ENCODE data around the gene FICD.
"Not testable (repeated sequence)": the region's sequence is repeated elsewhere in the genome, so short reads cannot be mapped to it uniquely, and the experiment has no call there.

The FICD gene

GRCh38 chr12:108514973-108515814 lies at the start of gene FICD:
Gene FICD (plus strand): TSS chr12:108515277. CDS start chr12:108516973, 1,696 bp downstream.
- peak; percentile 97 for DNase-seq

GRCh38 chr12:108465417-108465816 lies 49.7 kb upstream of the FICD start:
- no peak for DNase-seq

GRCh38 chr12:108468196-108468968 lies 46.7 kb upstream of the FICD start:
- DNase-seq = no peak

GRCh38 chr12:108473400-108474055 lies 41.5 kb upstream of the FICD start:
- DNase-seq = no peak

GRCh38 chr12:108475396-108475795 lies 39.7 kb upstream of the FICD start:
- DNase-seq = no peak

GRCh38 chr12:108477055-108477880 lies 37.8 kb upstream of the FICD start:
- DNase-seq = no peak

GRCh38 chr12:108477881-108478259 lies 37.2 kb upstream of the FICD start:
- DNase-seq = no peak

- no peak for DNase-seq
These were observed 36.4 kb upstream of the FICD start for GRCh38 chr12:108478611-108479206.

GRCh38 chr12:108479364-108480070 lies 35.6 kb upstream of the FICD start:
- DNase-seq = no peak

GRCh38 chr12:108482717-108483212 lies 32.3 kb upstream of the FICD start:
- DNase-seq = no peak

GRCh38 chr12:108483213-108484059 lies 31.6 kb upstream of the FICD start:
- no peak for DNase-seq

- no peak for DNase-seq
These were observed 30.6 kb upstream of the FICD start for GRCh38 chr12:108484431-108484830.

GRCh38 chr12:108484845-108485244 lies 30.2 kb upstream of the FICD start:
- no peak for DNase-seq

- DNase-seq = not testable (repeated sequence)
These were observed 29.7 kb upstream of the FICD start for GRCh38 chr12:108485371-108485770.

GRCh38 chr12:108487029-108487428 lies 28.0 kb upstream of the FICD start:
- DNase-seq = not testable (repeated sequence)

GRCh38 chr12:108491256-108491655 lies 23.8 kb upstream of the FICD start:
- DNase-seq = no peak

- no peak for DNase-seq
These were observed 20.0 kb upstream of the FICD start for GRCh38 chr12:108495054-108495453.

- DNase-seq = no peak
These were observed 19.1 kb upstream of the FICD start for GRCh38 chr12:108495823-108496579.

- no peak for DNase-seq
These were observed 16.9 kb upstream of the FICD start for GRCh38 chr12:108498136-108498535.

GRCh38 chr12:108502922-108503321 lies 12.2 kb upstream of the FICD start:
- no peak for DNase-seq

Measured in NCI-H1417 treated with DMSO at 0.1 percent for 48 hours (cell line).